ENCODE measurements around the gene MYO6. TPM values are rescaled to one million over a fixed set of nuclear protein-coding genes. Genes with fewer than 3 reads are reported as not detected.

The MYO6 gene
- total and polyA plus RNA-seq, 3 donors from 2014 or later: 31.5 to 75.3 (median 69.2) TPM

DNA sequence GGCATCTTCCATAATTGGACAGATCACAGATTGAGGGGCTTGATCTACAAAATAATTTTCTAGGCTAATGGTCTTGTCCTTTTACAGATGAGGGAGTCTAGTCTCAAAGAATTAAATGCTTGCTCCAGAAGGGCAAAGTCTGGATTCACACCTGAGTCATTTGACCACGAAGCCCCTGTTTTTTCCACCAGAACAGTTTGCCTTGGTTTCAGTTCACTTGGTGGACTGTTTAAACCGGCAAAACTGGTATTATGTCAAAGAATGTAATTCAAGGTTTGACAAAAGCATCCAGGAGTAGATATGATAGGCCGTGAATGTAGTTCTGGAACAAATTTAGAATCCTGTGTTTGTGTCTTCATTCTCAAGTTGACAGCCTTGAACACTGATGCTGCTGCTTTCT lies 3.3 kb downstream of the MYO6 start:
- no peak overlapping the region for H3K4me3 ChIP-seq
- no peaks in the 10 kb centered on the region for H3K36me3 ChIP-seq (ENCODE audit: low read depth, missing control alignments)
- no peak overlapping the region for H3K27ac ChIP-seq
- 64 to 69% methylated on average over 3 of the region's 3 CpGs for WGBS, 2 donors
- no peaks in the 10 kb centered on the region for H3K27me3 ChIP-seq
- H3K4me1 ChIP-seq: peaks cover 6% of the 10 kb centered on the region
- intact Hi-C loops (cut with DNase I; ENCODE audit: low total_unique reads): no loop called here
- TF ChIP-seq, protein P1, sequence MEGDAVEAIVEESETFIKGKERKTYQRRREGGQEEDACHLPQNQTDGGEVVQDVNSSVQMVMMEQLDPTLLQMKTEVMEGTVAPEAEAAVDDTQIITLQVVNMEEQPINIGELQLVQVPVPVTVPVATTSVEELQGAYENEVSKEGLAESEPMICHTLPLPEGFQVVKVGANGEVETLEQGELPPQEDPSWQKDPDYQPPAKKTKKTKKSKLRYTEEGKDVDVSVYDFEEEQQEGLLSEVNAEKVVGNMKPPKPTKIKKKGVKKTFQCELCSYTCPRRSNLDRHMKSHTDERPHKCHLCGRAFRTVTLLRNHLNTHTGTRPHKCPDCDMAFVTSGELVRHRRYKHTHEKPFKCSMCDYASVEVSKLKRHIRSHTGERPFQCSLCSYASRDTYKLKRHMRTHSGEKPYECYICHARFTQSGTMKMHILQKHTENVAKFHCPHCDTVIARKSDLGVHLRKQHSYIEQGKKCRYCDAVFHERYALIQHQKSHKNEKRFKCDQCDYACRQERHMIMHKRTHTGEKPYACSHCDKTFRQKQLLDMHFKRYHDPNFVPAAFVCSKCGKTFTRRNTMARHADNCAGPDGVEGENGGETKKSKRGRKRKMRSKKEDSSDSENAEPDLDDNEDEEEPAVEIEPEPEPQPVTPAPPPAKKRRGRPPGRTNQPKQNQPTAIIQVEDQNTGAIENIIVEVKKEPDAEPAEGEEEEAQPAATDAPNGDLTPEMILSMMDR (IDR thresholded peaks at IDR 0.05): no peak
- no peak for TF ChIP-seq POLR2A (IDR thresholded peaks at IDR 0.05)
- no peak for DNase-seq
- H3K9me3 ChIP-seq: no peaks in the 10 kb centered on the region

DNA sequence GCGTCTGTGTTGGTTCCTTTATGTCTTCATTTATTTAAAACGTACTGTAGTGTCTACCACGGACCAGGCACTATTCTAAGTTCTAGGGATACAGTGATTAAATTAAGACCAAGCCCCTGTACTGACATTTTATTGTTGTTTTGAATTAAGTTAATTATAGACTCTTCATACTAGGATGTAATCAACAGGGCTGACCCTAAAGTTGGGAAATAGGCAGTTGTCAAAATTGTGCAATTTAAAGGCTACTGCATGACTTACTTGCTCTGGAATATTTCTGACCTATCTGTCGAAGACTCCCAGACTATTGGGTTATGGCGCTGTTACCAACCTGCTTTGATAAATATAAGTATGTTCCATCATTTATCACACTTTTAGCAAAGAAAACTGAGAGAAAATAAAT lies 6.7 kb downstream of the MYO6 start:
- no peaks in the 10 kb centered on the region for H3K36me3 ChIP-seq (ENCODE audit: low read depth, missing control alignments)
- intact Hi-C loops (cut with DNase I; ENCODE audit: low total_unique reads): no loop called here
- H3K27me3 ChIP-seq: no peaks in the 10 kb centered on the region
- H3K27ac ChIP-seq: no peak overlapping the region
- DNase-seq: no peak
- H3K4me1 ChIP-seq: peaks cover 23% of the 10 kb centered on the region
- TF ChIP-seq POLR2A (IDR thresholded peaks at IDR 0.05): no peak
- TF ChIP-seq, protein P1 (IDR thresholded peaks at IDR 0.05): no peak
- 66 to 78% methylated on average over 5 of the region's 5 CpGs for WGBS, 2 donors
- no peaks in the 10 kb centered on the region for H3K9me3 ChIP-seq
- no peak overlapping the region for H3K4me3 ChIP-seq

DNA sequence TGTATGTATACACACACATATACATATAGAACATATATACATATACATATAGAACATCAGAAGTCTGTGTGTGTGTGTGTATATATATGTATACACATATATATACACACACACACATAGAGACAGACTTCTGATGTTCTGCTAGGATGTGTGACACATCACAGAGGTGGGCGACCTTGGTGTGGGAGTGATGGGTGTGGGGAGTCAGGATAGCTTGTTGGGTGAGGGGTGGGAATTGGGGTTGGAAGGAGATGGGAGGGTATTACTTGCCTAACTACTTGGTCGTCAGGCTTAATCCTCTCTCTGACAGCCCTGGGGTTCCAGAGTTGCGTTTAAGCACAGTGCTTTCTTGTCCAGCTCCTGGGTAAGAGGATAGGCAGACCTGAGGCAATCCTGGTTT lies 8.3 kb downstream of the MYO6 start:
- intact Hi-C loops (cut with DNase I; ENCODE audit: low total_unique reads): no loop called here
- no peak for DNase-seq
- Histone ChIP-seq H3K36me3 (ENCODE audit: low read depth, missing control alignments) (no peaks in the 10 kb centered on the region), H3K4me3 (no peak overlapping the region), H3K27ac (no peak overlapping the region), H3K27me3 (no peaks in the 10 kb centered on the region), H3K4me1 (peaks cover 18% of the 10 kb centered on the region), H3K9me3 (no peaks in the 10 kb centered on the region)
- no peak for TF ChIP-seq POLR2A (IDR thresholded peaks at IDR 0.05)
- TF ChIP-seq, protein P1 (IDR thresholded peaks at IDR 0.05): no peak
- 84 to 98% methylated on average over 3 of the region's 3 CpGs for WGBS, 2 donors

DNA sequence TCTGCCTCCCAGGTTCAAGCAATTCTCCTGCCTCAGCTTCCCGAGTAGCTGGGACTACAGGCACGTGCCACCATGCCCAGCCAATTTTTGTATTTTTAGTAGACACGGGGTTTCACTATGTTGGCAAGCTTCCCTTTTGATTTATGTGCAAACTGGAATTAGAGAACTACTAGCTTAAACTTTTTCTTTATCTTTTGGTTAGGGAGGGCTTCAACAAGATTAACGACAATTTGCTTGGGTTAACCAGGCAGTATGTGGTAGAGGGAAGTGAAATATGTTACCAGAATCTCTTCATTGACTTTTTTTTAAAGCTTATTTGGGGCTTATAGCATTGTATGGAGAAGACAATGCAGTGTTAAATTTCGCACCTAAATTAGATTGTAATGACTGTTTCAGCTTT lies 9.0 kb downstream of the MYO6 start:
- TF ChIP-seq, protein P1 (IDR thresholded peaks at IDR 0.05): no peak
- TF ChIP-seq POLR2A (IDR thresholded peaks at IDR 0.05): no peak
- 60 to 62% methylated on average over 5 of the region's 5 CpGs for WGBS, 2 donors
- no peak for DNase-seq

DNA sequence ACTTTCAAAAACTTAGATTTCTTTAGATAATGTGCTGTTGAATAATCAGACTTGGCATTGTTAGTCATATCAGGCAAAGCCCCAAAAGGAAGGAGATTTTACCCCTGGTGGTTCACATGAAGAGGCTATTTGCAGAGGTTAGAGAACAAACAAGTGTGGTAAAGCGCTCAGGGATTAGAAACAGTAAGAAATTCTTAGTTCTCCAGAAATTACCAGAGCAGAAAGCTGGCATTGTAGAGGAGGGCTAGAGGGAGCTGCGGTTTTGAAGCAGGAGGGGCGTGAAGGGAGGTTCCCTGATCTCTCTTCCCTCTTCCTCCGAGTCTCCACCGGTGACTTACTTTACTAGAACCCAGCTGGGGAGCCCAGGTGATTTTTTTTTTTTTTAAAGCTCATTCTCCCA lies 10.2 kb downstream of the MYO6 start:
- H3K4me3 ChIP-seq: no peak overlapping the region
- no peaks in the 10 kb centered on the region for H3K27me3 ChIP-seq
- intact Hi-C loops (cut with DNase I; ENCODE audit: low total_unique reads): no loop called here
- H3K27ac ChIP-seq: peak overlapping the region in 1 of 2 donors; percentile 4
- no peak for DNase-seq
- no peaks in the 10 kb centered on the region for H3K36me3 ChIP-seq (ENCODE audit: low read depth, missing control alignments)
- WGBS, 2 donors: 65% methylated on average over 5 of the region's 5 CpGs
- TF ChIP-seq, protein P1 (IDR thresholded peaks at IDR 0.05): no peak
- no peak for TF ChIP-seq POLR2A (IDR thresholded peaks at IDR 0.05)
- H3K9me3 ChIP-seq: no peaks in the 10 kb centered on the region
- H3K4me1 ChIP-seq: peaks cover 18% of the 10 kb centered on the region

More for the DNA sequence above, 9.0 kb downstream of the MYO6 start:
- intact Hi-C loops (cut with DNase I; ENCODE audit: low total_unique reads): no loop called here
- no peaks in the 10 kb centered on the region for H3K27me3 ChIP-seq
- H3K27ac ChIP-seq: no peak overlapping the region
- H3K9me3 ChIP-seq: no peaks in the 10 kb centered on the region
- H3K4me1 ChIP-seq: peaks cover 18% of the 10 kb centered on the region
- H3K4me3 ChIP-seq: no peak overlapping the region
- no peaks in the 10 kb centered on the region for H3K36me3 ChIP-seq (ENCODE audit: low read depth, missing control alignments)
